HepG2 (cell line): ENCODE measurements around the gene RLN3. TPM values are rescaled to one million over a fixed set of nuclear protein-coding genes. Genes with fewer than 3 reads are reported as not detected.
A peak's percentile ranks its signal among the peaks of the same experiment; 100 is the strongest.

Experiments used
- ATRX ChIP-seq: sonication (generic); formaldehyde crosslinking; IDR thresholded peaks from 2 replicates; pipeline ENCODE4 v1.4.0; 2020; ENCODE audit warnings: missing genetic modification reagents, borderline replicate concordance
- CCAR2 ChIP-seq: fragments of 200-400 bp; formaldehyde crosslinking; optimal IDR thresholded peaks from 2 replicates; pipeline ENCODE3; 2018; ENCODE audit warnings: low read depth, mild to moderate bottlenecking, low read length, moderate library complexity
- CSRNP2 ChIP-seq: sonication (generic); formaldehyde crosslinking; conservative IDR thresholded peaks from 2 replicates; pipeline ENCODE4 v1.8.0; 2022; ENCODE audit warnings: low read depth, missing genetic modification reagents
- FOSL1 ChIP-seq: sonication (generic); formaldehyde crosslinking; IDR thresholded peaks from 2 replicates; pipeline ENCODE4 v1.9.0; 2021; ENCODE audit warnings: missing genetic modification reagents, borderline replicate concordance
- FOXA1 ChIP-seq, 2 experiments: fragments of 450-650 bp in 1 of 2; sonication (generic) in 1 of 2; formaldehyde crosslinking in 1 of 2; IDR thresholded peaks; 2 replicates each; pipeline versions ENCODE4 v1.4.0 to v1.6.1; 2016 to 2020; ENCODE audit warnings: missing genetic modification reagents in 1 of 2
- FOXK1 ChIP-seq: sonication (generic); formaldehyde crosslinking; IDR thresholded peaks from 2 replicates; pipeline ENCODE4 v1.4.0; 2020; ENCODE audit warnings: low read depth, missing genetic modification reagents, borderline replicate concordance
- FOXP1 ChIP-seq, 2 experiments: fragments of 450-650 bp in 1 of 2; IDR thresholded peaks; 2 replicates each; pipeline ENCODE4 v1.6.1; 2017 to 2018; ENCODE audit warnings: antibody characterized with exemption in 1 of 2
- KAT7 ChIP-seq: IDR thresholded peaks from 2 replicates; pipeline ENCODE4 v1.6.1; 2018; ENCODE audit warnings: borderline replicate concordance, missing compliant biosample characterization
- MED13 ChIP-seq: sonication (generic); formaldehyde crosslinking; IDR thresholded peaks from 2 replicates; pipeline ENCODE4 v1.5.0; 2020; ENCODE audit warnings: missing genetic modification reagents
- RARA ChIP-seq: IDR thresholded peaks from 2 replicates; pipeline ENCODE4 v1.6.1; 2016; ENCODE audit warnings: missing genetic modification reagents, missing compliant biosample characterization
- SCMH1 ChIP-seq: sonication (generic); formaldehyde crosslinking; IDR thresholded peaks from 2 replicates; pipeline ENCODE4 v1.9.0; 2021; ENCODE audit warnings: missing genetic modification reagents, mild to moderate bottlenecking, borderline replicate concordance
- SNAI1 ChIP-seq: sonication (generic); formaldehyde crosslinking; IDR thresholded peaks from 2 replicates; pipeline ENCODE4 v1.5.0; 2020; ENCODE audit warnings: mild to moderate bottlenecking, missing genetic modification reagents, borderline replicate concordance
- ZFY ChIP-seq: sonication (generic); formaldehyde crosslinking; IDR thresholded peaks from 2 replicates; pipeline ENCODE4 v1.4.0; 2020; ENCODE audit warnings: missing genetic modification reagents
- ZNF101 ChIP-seq: sonication (generic); formaldehyde crosslinking; IDR thresholded peaks from 2 replicates; pipeline ENCODE4 v1.4.0; 2020; ENCODE audit warnings: mild to moderate bottlenecking, low read depth, missing genetic modification reagents, borderline replicate concordance
- ZNF441 ChIP-seq: sonication (generic); formaldehyde crosslinking; IDR thresholded peaks from 2 replicates; pipeline ENCODE4 v1.7.0; 2021; ENCODE audit warnings: missing genetic modification reagents, borderline replicate concordance
- ZNF547 ChIP-seq: sonication (generic); formaldehyde crosslinking; IDR thresholded peaks from 2 replicates; pipeline ENCODE4 v1.5.1; 2020; ENCODE audit warnings: mild to moderate bottlenecking, missing genetic modification reagents
- ZNF552 ChIP-seq: sonication (generic); formaldehyde crosslinking; IDR thresholded peaks from 2 replicates; pipeline ENCODE4 v1.9.0; 2022; ENCODE audit warnings: missing genetic modification reagents, mild to moderate bottlenecking, borderline replicate concordance
- ZNF678 ChIP-seq: sonication (generic); formaldehyde crosslinking; IDR thresholded peaks from 2 replicates; pipeline ENCODE4 v1.4.0; 2020; ENCODE audit warnings: mild to moderate bottlenecking, missing genetic modification reagents
- ZNF784 ChIP-seq: sonication (generic); formaldehyde crosslinking; IDR thresholded peaks from 2 replicates; pipeline ENCODE4 v1.5.1; 2020; ENCODE audit warnings: missing genetic modification reagents, mild to moderate bottlenecking, borderline replicate concordance
- ZNF816 ChIP-seq: sonication (generic); formaldehyde crosslinking; IDR thresholded peaks from 2 replicates; pipeline ENCODE4 v1.8.0; 2022; ENCODE audit warnings: missing genetic modification reagents, mild to moderate bottlenecking, borderline replicate concordance
- polyA plus RNA-seq, 8 experiments: library from polyadenylated mRNA; depleted of rRNA in 3 of 8; stranded (reverse) in 7 of 8; unstranded in 1 of 8; fragments of >200 nt; fragmentation: Illumina TruSeq in 4 of 8; extraction: Trizol in 4 of 8; gene quantifications; 2 replicates each; pipeline versions ENCODE4 v1.2.1 to v1.2.3, GENCODE V29; 2011 to 2016; ENCODE audit warnings: low read depth in 4 of 8, missing spikeins in 1 of 8, mixed read lengths in 1 of 8; ENCODE audit not compliant: insufficient read depth in 1 of 8
- total RNA-seq, 5 experiments: library from RNA; depleted of rRNA; stranded (reverse); fragments of >200 nt; fragmentation: Illumina TruSeq; extraction: Trizol; gene quantifications; 2 replicates each; pipeline ENCODE4 v1.2.3, GENCODE V29; 2016; ENCODE audit warnings: low read depth in 1 of 5
- TF ChIP-seq, protein P1 (sequence below): sonication (generic); formaldehyde crosslinking; IDR thresholded peaks from 2 replicates; pipeline ENCODE4 v1.4.0; 2020; ENCODE audit warnings: mild to moderate bottlenecking, missing genetic modification reagents
- TF ChIP-seq, protein P2 (sequence below): sonication (generic); formaldehyde crosslinking; IDR thresholded peaks from 2 replicates; pipeline ENCODE4 v1.8.1; 2023; ENCODE audit warnings: mild to moderate bottlenecking, missing genetic modification reagents
- TF ChIP-seq, protein P3 (sequence below): sonication (generic); formaldehyde crosslinking; conservative IDR thresholded peaks from 2 replicates; pipeline ENCODE4 v1.4.0; 2020; ENCODE audit warnings: missing genetic modification reagents
- TF ChIP-seq, protein P4 (sequence below): IDR thresholded peaks from 2 replicates; pipeline ENCODE4 v1.6.1; 2012; ENCODE audit warnings: inconsistent platforms

Gene RLN3
- total and polyA plus RNA-seq, 2 of the 13 experiments (the other 11 are each of a cell fraction or from before 2014, with no cell fraction given) = not detected

GRCh38 chr19:14073925-14074838, 46.2 kb downstream of the RLN3 start (continued):
- TF ChIP-seq, protein P1, sequence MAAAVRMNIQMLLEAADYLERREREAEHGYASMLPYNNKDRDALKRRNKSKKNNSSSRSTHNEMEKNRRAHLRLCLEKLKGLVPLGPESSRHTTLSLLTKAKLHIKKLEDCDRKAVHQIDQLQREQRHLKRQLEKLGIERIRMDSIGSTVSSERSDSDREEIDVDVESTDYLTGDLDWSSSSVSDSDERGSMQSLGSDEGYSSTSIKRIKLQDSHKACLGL (CRISPR knock-in tag) = no peak
- TF ChIP-seq FOXK1 (no peak), FOXP1 (IDR thresholded peaks at IDR 0.05) (no peak), FOXP1 (CRISPR knock-in tag; IDR thresholded peaks at IDR 0.05) (no peak), MED13 (no peak), RARA (CRISPR knock-in tag) (no peak), ATRX (no peak), FOSL1 (no peak), ZNF816 (CRISPR knock-in tag) (no peak), KAT7 (CRISPR knock-in tag) (0 out of 2 replicates have a peak, but pooled peaks have one; percentile 8), ZFY (CRISPR knock-in tag) (peak; percentile 28; the same call in 1 of the 2 replicates), ZNF784 (CRISPR knock-in tag) (no peak), SNAI1 (CRISPR knock-in tag) (0 out of 2 replicates have a peak, but pooled peaks have one; percentile 54), ZNF552 (0 out of 2 replicates have a peak, but pooled peaks have one; percentile 44), CSRNP2 (CRISPR knock-in tag) (no peak), ZNF547 (CRISPR knock-in tag) (0 out of 2 replicates have a peak, but pooled peaks have one; percentile 32), ZNF441 (0 out of 2 replicates have a peak, but pooled peaks have one; percentile 6), ZNF101 (no peak), ZNF678 (CRISPR knock-in tag) (no peak), FOXA1 (IDR thresholded peaks at IDR 0.05) (no peak), FOXA1 (CRISPR knock-in tag; IDR thresholded peaks at IDR 0.05) (peak; percentile 59; the same call in 1 of the 2 replicates), SCMH1 (CRISPR knock-in tag) (no peak), CCAR2 (peak; percentile 56)
- TF ChIP-seq, protein P2, sequence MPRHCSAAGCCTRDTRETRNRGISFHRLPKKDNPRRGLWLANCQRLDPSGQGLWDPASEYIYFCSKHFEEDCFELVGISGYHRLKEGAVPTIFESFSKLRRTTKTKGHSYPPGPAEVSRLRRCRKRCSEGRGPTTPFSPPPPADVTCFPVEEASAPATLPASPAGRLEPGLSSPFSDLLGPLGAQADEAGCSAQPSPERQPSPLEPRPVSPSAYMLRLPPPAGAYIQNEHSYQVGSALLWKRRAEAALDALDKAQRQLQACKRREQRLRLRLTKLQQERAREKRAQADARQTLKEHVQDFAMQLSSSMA (CRISPR knock-in tag) = no peak
- TF ChIP-seq, protein P3, sequence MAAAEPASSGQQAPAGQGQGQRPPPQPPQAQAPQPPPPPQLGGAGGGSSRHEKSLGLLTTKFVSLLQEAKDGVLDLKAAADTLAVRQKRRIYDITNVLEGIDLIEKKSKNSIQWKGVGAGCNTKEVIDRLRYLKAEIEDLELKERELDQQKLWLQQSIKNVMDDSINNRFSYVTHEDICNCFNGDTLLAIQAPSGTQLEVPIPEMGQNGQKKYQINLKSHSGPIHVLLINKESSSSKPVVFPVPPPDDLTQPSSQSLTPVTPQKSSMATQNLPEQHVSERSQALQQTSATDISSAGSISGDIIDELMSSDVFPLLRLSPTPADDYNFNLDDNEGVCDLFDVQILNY (CRISPR knock-in tag) = no peak
- TF ChIP-seq, protein P4, sequence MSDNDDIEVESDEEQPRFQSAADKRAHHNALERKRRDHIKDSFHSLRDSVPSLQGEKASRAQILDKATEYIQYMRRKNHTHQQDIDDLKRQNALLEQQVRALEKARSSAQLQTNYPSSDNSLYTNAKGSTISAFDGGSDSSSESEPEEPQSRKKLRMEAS = 0 out of 2 replicates have a peak, but pooled peaks have one; percentile 17
